Measurements from ENCODE around the gene GNLY.
"Not testable (repeated sequence)": the region's sequence is repeated elsewhere in the genome, so short reads cannot be mapped to it uniquely, and the experiment has no call there.

GNLY gene

DNA sequence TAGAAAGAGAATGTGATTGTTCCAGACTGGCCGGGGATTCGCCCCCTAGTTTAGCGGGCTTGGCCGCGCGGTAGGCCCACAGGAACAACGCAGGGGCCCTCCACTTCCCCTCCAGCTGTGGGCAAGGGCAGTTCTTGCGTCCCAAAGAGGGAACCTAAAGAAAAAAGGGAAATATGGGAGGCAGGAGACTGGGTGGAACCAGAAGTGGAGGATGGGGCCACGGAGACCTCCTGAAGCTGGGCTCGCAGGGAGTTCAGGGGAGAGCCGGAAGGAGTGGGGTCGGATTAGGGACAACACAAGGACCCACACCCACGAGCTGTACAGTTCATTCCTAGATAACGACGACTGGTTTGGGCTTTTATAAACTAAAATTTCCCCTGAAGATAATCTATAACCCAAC is 18.2 kb downstream of the GNLY start:
- TF ChIP-seq CTCF (IDR thresholded peaks at IDR 0.05): no peak
- Histone ChIP-seq H3K4me3 (no peak overlapping the region), H3K4me1 (peaks cover 0 to 34% (median 11%) of the 10 kb centered on the region in 4 donors), H3K27me3 (no peaks in the 10 kb centered on the region), H3K27ac (peak overlapping the region; percentile 44 to 49), H3K36me3 (no peaks in the 10 kb centered on the region), H3K9me3 (no peaks in the 10 kb centered on the region)
- intact Hi-C loops (cut with DNase I; ENCODE audit: low total_unique reads): no loop called here
- peak; percentile 48 to 72 for DNase-seq

DNA sequence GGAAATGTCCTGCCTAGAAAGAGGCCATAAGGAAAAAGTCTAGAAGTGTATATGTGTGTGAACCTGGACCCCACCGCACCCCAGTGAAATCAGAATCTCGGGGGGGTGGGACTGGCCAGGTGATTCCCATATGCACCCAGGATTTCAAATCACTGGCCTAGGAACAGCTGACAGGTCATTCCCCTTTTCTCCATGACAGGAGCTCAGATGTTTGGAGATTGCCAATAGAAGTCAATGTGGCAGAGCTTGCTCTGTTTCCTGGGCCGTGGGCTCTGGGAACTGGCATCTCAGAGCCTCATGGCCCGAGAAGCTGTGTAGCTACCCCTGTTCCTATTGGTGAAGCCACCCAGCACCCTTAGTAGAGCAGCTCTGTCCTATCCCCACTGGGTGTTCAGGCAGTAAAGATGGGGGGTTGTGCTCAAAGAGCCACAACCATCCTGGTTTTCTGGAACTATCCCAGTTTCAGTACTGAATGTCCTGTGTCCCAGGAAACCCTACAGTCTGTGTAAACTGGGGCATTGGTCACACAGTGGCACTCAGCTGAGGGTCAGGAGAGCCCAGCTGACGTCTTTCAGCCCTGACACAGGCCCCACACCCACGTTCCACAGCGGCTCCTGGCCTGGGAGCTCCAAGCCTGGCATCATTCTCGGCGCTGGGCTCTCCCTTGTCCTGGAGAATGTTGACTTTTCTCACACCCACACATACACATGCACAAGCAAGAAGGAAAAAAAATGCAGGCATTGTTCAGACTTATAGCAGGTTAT is 18.9 kb downstream of the GNLY start:
- H3K4me3 ChIP-seq: no peak overlapping the region
- H3K27ac ChIP-seq: peak overlapping the region; percentile 44 to 49
- H3K4me1 ChIP-seq: peaks cover 0 to 32% (median 10%) of the 10 kb centered on the region in 4 donors

DNA sequence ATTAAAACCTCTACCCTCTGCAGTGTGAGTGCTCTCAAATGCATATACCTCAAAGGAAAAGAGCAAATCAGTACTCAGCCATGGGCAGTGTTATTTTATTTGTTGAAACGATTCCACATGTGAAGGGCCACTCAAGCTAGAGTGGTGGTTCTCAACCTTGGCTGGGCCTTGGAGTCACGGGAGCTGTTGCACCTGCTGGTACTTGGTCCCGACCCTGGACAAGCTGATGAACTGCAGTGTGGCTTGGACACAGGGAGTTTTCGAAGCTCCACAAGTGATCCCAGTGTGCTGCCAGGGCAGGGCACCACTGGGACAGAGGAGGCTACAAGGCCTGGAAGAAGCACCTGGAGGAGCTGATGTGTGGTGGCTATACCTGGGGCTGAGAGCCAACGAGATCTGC is 19.7 kb downstream of the GNLY start:
- DNase-seq: peak in 1 of 2 donors; percentile 68
- peaks cover 0 to 32% (median 10%) of the 10 kb centered on the region in 4 donors for H3K4me1 ChIP-seq
- TF ChIP-seq CTCF (IDR thresholded peaks at IDR 0.05): no peak
- intact Hi-C loops (cut with DNase I; ENCODE audit: low total_unique reads): no loop called here
- no peaks in the 10 kb centered on the region for H3K27me3 ChIP-seq
- no peak overlapping the region for H3K4me3 ChIP-seq
- H3K27ac ChIP-seq: peak overlapping the region; percentile 6 to 49
- H3K36me3 ChIP-seq: no peaks in the 10 kb centered on the region
- H3K9me3 ChIP-seq: no peaks in the 10 kb centered on the region

More for the DNA sequence above, 18.9 kb downstream of the GNLY start:
- H3K36me3 ChIP-seq: no peaks in the 10 kb centered on the region
- no peak for TF ChIP-seq CTCF (IDR thresholded peaks at IDR 0.05)
- peak; percentile 68 to 88 for DNase-seq
- H3K27me3 ChIP-seq: no peaks in the 10 kb centered on the region
- intact Hi-C loops (cut with DNase I; ENCODE audit: low total_unique reads): no loop called here
- H3K9me3 ChIP-seq: no peaks in the 10 kb centered on the region

DNA sequence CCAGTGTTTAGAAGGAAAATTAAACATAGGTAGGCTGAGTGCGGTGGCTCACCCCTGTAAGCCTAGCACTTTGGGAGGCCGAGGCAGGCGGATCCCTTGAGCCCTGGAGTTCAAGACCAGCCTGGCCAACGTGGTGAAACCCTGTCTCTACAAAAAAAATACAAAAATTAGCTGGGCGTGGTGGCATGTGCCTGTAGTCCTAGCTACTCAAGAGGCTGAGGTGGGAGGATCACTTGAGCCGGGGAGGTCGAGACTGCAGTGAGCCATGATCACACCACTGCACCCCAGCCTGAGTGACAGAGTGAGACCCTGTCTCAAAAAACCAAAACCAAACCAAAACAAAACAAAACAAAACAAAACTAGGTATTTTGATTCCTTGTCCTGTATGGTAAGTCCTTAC is 20.3 kb downstream of the GNLY start:
- H3K4me3 ChIP-seq; intact Hi-C loops (cut with DNase I; ENCODE audit: low total_unique reads); H3K27ac ChIP-seq; H3K9me3 ChIP-seq; H3K27me3 ChIP-seq; H3K36me3 ChIP-seq: not testable (repeated sequence)
- H3K4me1 ChIP-seq: peaks cover 0 to 30% (median 10%) of the 10 kb centered on the region in 4 donors
- DNase-seq: peak in 1 of 2 donors; percentile 49

- no peak for DNase-seq
- intact Hi-C loops (cut with DNase I; ENCODE audit: low total_unique reads): no loop called here
- peaks cover 0 to 25% (median 10%) of the 10 kb centered on the region in 4 donors for H3K4me1 ChIP-seq
- no peaks in the 10 kb centered on the region for H3K36me3 ChIP-seq
- TF ChIP-seq CTCF (IDR thresholded peaks at IDR 0.05): no peak
- H3K4me3 ChIP-seq: no peak overlapping the region
- no peak overlapping the region for H3K27ac ChIP-seq
- no peaks in the 10 kb centered on the region for H3K27me3 ChIP-seq
- no peaks in the 10 kb centered on the region for H3K9me3 ChIP-seq
These were observed 20.7 kb downstream of the GNLY start for GRCh38 chr2:85714841-85715240.

DNA sequence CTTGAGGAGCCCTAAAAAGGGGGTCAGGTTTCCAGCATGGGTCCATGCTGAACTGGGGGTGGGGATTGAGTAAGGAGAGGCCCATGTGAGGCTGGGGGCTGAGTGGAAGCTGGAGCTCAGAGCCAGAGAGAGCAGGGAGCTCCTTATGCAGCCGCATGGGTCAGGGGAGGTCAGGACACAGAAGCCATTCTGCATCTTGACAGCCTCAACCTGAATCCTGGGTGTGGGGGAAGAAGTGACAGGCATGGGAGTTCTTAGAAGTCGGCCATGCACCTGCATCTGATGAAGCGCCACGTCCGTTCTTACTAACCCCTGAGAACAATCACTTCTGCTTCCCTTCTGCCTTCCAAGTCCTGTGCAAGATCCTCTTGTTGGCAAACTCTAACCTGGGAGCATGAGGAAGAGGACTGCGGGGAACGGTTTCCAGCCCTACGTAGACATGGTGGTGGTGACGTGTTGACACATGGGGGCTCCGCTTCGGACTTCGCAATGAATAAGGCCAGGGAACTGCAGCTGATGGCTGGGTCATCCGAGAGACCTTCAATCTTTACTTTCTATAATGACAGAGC is 22.3 kb downstream of the GNLY start:
- no peak for TF ChIP-seq CTCF (IDR thresholded peaks at IDR 0.05)
- intact Hi-C loops (cut with DNase I; ENCODE audit: low total_unique reads): no loop called here
- Histone ChIP-seq H3K36me3 (no peaks in the 10 kb centered on the region), H3K27me3 (no peaks in the 10 kb centered on the region), H3K27ac (no peak overlapping the region), H3K4me3 (no peak overlapping the region), H3K4me1 (peaks cover 0 to 18% (median 10%) of the 10 kb centered on the region in 4 donors), H3K9me3 (no peaks in the 10 kb centered on the region)
- DNase-seq: peak in 1 of 2 donors; percentile 55
